Astrocyte of the cerebellum (primary cell): ENCODE results near the gene CGAS.
"Not testable (repeated sequence)": the region's sequence is repeated elsewhere in the genome, so short reads cannot be mapped to it uniquely, and the experiment has no call there.

Experiments
- DNase-seq: peaks from one replicate; pipeline ENCODE4 v3.0.0-alpha.2; 2011; ENCODE audit warnings: low read depth
- H3K4me3 ChIP-seq: 2 replicates; pipeline ENCODE4 v1.5.1; 2011; ENCODE audit warnings: mild to moderate bottlenecking, low read depth, low read length, moderate library complexity
- in situ Hi-C: cut with HindIII; loops from 2 replicates; pipeline ENCODE4 v1.10.0; 2017; ENCODE audit warnings: low sequenced_read_pairs
- TF ChIP-seq, protein P1 (sequence below): IDR thresholded peaks from 2 replicates; pipeline ENCODE4 v1.5.1; 2012; ENCODE audit warnings: low read length, low read depth, moderate library complexity, mild to moderate bottlenecking; ENCODE audit errors: missing control alignments

CGAS gene

DNA sequence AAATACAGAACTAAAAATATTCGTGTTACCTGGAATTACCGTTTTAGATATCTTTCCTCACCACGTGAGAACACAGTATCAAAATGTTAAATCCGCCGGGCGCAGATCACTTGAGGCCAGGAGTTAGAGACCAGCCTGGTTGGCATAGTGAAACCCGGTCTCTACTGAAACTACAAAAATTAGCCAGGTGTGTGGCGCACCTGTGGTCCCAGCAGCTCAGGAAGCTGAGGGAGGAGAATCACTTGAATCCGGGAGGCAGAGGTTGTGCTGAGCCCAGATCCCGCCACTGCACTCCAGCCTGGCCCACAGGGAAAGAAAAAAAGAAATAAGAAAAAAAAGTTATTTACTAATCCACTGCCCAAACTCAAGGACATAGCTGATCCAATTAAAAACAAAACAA, 62.2 kb downstream of the CGAS start:
- DNase-seq: no peak
- in situ Hi-C loops: no loop called here
- TF ChIP-seq, protein P1, sequence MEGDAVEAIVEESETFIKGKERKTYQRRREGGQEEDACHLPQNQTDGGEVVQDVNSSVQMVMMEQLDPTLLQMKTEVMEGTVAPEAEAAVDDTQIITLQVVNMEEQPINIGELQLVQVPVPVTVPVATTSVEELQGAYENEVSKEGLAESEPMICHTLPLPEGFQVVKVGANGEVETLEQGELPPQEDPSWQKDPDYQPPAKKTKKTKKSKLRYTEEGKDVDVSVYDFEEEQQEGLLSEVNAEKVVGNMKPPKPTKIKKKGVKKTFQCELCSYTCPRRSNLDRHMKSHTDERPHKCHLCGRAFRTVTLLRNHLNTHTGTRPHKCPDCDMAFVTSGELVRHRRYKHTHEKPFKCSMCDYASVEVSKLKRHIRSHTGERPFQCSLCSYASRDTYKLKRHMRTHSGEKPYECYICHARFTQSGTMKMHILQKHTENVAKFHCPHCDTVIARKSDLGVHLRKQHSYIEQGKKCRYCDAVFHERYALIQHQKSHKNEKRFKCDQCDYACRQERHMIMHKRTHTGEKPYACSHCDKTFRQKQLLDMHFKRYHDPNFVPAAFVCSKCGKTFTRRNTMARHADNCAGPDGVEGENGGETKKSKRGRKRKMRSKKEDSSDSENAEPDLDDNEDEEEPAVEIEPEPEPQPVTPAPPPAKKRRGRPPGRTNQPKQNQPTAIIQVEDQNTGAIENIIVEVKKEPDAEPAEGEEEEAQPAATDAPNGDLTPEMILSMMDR: no peak
- no peak overlapping the region for H3K4me3 ChIP-seq

DNA sequence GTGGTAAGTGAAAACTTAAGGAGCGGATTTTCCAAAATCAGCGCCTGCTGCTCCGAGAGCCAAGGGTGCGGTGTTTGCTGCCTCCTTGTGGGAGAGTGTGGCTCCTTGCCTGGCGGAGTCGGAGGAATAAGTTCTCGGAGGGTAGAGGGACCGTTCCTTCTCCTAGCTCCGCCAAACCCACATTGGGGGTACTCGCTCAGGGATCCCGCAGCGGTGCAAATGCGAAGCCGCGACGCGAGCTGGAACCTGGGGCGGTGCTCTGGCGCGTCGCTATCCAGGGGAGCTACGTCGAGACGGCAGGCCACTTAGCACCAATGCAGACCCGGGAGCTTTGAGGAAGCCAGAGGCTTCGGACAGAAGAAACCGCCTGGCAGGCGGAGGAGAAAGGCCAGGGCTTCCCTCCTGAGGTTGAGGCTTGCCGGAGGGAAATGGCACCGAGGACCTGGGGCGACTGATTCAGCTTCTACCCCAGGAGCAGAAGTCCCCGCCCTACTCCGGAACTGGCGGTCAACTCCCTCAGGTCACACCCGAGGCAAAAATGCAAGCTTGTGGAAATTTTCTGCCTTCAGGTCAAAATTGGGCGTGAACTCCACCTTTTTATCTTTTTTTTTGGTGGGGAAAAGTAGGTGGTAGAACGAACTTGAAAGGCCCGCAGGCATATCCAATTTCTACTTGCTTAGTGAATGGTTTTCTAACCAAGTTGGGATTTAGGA, 63.1 kb downstream of the CGAS start:
- peak overlapping the region; percentile 40 for H3K4me3 ChIP-seq
- no peak for DNase-seq
- in situ Hi-C loops: no loop called here
- TF ChIP-seq, protein P1: peak; percentile 83

- peak overlapping the region; percentile 40 for H3K4me3 ChIP-seq
- TF ChIP-seq, protein P1: no peak
- DNase-seq: no peak
- in situ Hi-C loops: no loop called here
These were observed 63.7 kb downstream of the CGAS start for GRCh38 chr6:73388433-73388799.

- H3K4me3 ChIP-seq: no peak overlapping the region
- DNase-seq: no peak
- in situ Hi-C loops: no loop called here
- TF ChIP-seq, protein P1: no peak
These were observed 69.5 kb downstream of the CGAS start for GRCh38 chr6:73382462-73383113.

DNA sequence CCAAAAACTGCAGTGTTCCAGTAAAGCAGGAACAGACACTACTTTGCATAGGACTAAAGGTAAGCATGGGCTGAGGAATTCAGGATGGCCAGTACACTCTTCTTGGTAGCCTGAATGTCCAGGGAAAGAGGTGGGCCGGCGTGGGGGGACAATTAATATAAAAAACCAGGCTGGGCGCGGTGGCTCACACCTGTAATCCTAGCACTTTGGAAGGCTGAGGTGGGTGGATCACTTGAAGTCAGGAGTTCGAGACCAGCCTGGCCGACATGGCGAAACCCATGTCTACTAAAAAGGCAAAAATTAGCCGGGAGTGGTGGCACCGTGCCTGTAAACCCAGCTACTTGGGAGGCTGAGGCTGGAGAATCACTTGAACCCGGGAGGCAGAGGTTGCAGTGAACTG, 70.6 kb downstream of the CGAS start:
- DNase-seq, H3K4me3 ChIP-seq, in situ Hi-C loops: not testable (repeated sequence)

GRCh38 chr6:73377225-73377624, 74.9 kb downstream of the CGAS start:
- in situ Hi-C loops: no loop called here
- TF ChIP-seq, protein P1: no peak
- no peak overlapping the region for H3K4me3 ChIP-seq
- no peak for DNase-seq

GRCh38 chr6:73375216-73375615, 76.9 kb downstream of the CGAS start:
- in situ Hi-C loops: no loop called here
- TF ChIP-seq, protein P1: no peak
- no peak overlapping the region for H3K4me3 ChIP-seq
- no peak for DNase-seq
